NB4 (cell line): ENCODE results near the gene LRPPRC.

Source experiments
- CTCF ChIP-seq: IDR thresholded peaks from one replicate; pipeline ENCODE4 v1.5.1; 2012; ENCODE audit warnings: low read depth, low read length
- MAX ChIP-seq: IDR thresholded peaks from 2 replicates; pipeline ENCODE4 v1.6.1; 2011; ENCODE audit warnings: low read depth, low read length
- POLR2A ChIP-seq: IDR thresholded peaks from 2 replicates; pipeline ENCODE4 v1.6.1; 2011; ENCODE audit warnings: mild to moderate bottlenecking; ENCODE audit not compliant: insufficient read length; ENCODE audit errors: extremely low read depth

- TF ChIP-seq CTCF: no peak
- TF ChIP-seq POLR2A: no peak
- TF ChIP-seq MAX: no peak
These were observed 104.9 kb downstream of the LRPPRC start for GRCh38 chr2:43890855-43891254.
